ENCODE results near the gene LYPD8. TPM values are rescaled to one million over a fixed set of nuclear protein-coding genes. Genes with fewer than 3 reads are reported as not detected.

Gene LYPD8
- total RNA-seq, 1 donor from 2014 or later = not detected

DNA sequence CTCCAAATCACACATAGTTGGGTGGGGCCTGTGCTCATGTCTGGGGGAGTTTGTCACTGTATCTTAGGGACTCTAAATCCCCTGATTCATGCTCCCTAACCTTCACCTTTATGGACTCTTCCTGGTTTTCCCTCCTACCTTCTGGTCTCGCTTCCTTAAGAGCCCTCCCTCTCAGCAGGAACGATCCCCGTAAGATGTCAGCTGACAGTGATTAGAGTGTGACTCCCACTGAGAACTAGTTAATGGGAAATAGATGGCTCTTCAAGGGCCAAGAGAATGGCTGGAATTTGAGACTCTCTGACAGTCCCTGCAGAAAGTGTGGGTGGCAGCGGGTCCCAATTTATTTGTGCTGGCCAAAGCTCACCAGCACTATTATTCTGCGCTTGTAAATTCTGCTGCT, 22.0 kb downstream of the LYPD8 start:
- H3K27ac Mint-ChIP-seq (ENCODE audit: unreplicated experiment) = no peak overlapping the region
- DNase-seq (ENCODE audit: low spot score) = no peak
- no peaks in the 10 kb centered on the region for H3K4me1 Mint-ChIP-seq (ENCODE audit: low read depth)
- H3K27me3 Mint-ChIP-seq (ENCODE audit: low read depth) = no peaks in the 10 kb centered on the region
- H3K4me3 Mint-ChIP-seq (ENCODE audit: unreplicated experiment) = no peak overlapping the region
- no peaks in the 10 kb centered on the region for H3K36me3 Mint-ChIP-seq (ENCODE audit: low read depth)
- no peak for TF ChIP-seq CTCF (IDR thresholded peaks at IDR 0.05)
- peaks cover 41% of the 10 kb centered on the region for H3K9me3 Mint-ChIP-seq (ENCODE audit: low read depth)

GRCh38 chr1:248730507-248731335, 24.8 kb downstream of the LYPD8 start:
- no peak overlapping the region for H3K4me3 Mint-ChIP-seq (ENCODE audit: unreplicated experiment)
- H3K4me1 Mint-ChIP-seq (ENCODE audit: low read depth) = no peaks in the 10 kb centered on the region
- H3K9me3 Mint-ChIP-seq (ENCODE audit: low read depth) = peaks cover 36% of the 10 kb centered on the region
- H3K27me3 Mint-ChIP-seq (ENCODE audit: low read depth) = no peaks in the 10 kb centered on the region
- DNase-seq (ENCODE audit: low spot score) = no peak
- TF ChIP-seq CTCF (IDR thresholded peaks at IDR 0.05) = no peak
- H3K36me3 Mint-ChIP-seq (ENCODE audit: low read depth) = no peaks in the 10 kb centered on the region
- H3K27ac Mint-ChIP-seq (ENCODE audit: unreplicated experiment) = no peak overlapping the region

DNA sequence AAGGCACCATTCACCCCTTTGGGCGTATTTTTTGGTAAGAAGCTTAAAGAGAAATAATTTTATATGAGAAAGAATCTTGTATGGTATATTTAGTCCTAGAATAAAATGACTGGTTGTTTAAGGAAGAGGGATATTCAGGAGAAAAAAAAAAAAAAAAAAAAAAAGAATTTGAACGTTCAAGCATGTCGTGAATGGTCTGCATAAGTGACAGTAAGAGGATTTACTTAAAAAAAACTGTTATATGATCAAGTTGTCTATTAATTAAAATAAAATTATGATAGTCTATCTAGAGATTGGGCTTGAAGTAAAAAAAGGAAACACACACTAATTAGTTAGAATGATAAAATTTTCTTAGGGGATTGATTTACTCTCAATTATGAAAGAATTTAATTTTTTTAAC, 41.3 kb downstream of the LYPD8 start:
- Mint-ChIP-seq H3K9me3 (ENCODE audit: low read depth) (peaks cover 53% of the 10 kb centered on the region), H3K4me3 (ENCODE audit: unreplicated experiment) (no peak overlapping the region), H3K27ac (ENCODE audit: unreplicated experiment) (no peak overlapping the region), H3K36me3 (ENCODE audit: low read depth) (no peaks in the 10 kb centered on the region), H3K27me3 (ENCODE audit: low read depth) (no peaks in the 10 kb centered on the region), H3K4me1 (ENCODE audit: low read depth) (no peaks in the 10 kb centered on the region)
- DNase-seq (ENCODE audit: low spot score) = no peak
- TF ChIP-seq CTCF (IDR thresholded peaks at IDR 0.05) = no peak

DNA sequence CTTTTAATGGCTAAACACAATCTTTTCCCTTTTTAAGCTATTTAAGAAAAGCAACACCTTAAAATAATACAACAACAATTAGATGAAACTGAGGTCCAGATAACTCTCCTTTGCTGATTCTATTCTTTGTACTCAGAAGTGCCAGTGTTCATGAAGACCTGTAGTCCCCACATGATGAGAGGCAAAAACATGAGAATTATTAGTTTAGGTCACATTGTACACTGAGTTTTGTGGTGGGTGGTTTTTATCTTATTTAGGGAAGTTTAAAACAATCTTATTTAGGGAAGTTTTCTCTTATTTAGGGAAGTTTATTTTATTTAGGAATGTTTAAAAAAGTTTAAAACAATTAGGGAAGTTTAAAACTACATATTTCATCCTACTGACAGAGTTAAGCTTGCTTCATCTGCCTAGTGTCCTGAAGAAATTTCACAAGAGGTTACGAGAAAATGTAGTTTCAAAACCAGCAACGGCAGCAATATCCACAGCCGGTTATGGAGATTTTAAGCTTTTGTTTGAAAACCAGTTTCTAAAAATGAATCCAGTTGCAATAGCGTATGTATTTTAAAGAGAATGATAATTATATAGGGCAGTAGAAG, 45.2 kb downstream of the LYPD8 start:
- TF ChIP-seq CTCF (IDR thresholded peaks at IDR 0.05) = no peak

DNA sequence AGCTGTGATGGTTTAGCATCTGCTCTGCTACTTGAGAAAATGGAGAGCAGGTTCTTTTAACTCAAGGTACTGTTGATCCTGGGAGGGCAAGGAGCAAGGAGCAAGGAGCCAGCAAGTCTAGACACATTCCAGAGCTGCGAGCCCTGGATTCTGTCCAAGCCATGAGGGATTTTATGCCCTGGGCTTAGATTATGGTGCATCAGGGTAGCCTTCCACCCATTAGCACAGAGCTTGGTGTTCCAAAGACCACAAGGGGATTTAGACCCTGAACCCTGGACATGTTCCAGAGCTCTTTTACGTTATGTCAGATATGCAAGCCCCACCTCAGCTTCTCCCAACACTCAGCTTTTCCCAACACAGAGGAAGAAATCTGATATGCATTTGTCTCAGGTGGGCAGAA, 51.0 kb downstream of the LYPD8 start:
- H3K27ac Mint-ChIP-seq (ENCODE audit: unreplicated experiment) = no peak overlapping the region
- no peaks in the 10 kb centered on the region for H3K4me1 Mint-ChIP-seq (ENCODE audit: low read depth)
- no peaks in the 10 kb centered on the region for H3K36me3 Mint-ChIP-seq (ENCODE audit: low read depth)
- no peak overlapping the region for H3K4me3 Mint-ChIP-seq (ENCODE audit: unreplicated experiment)
- H3K27me3 Mint-ChIP-seq (ENCODE audit: low read depth) = no peaks in the 10 kb centered on the region
- peaks cover 30% of the 10 kb centered on the region for H3K9me3 Mint-ChIP-seq (ENCODE audit: low read depth)
- no peak for DNase-seq (ENCODE audit: low spot score)
- TF ChIP-seq CTCF (IDR thresholded peaks at IDR 0.05) = no peak

More for the DNA sequence above, 45.2 kb downstream of the LYPD8 start:
- H3K36me3 Mint-ChIP-seq (ENCODE audit: low read depth) = no peaks in the 10 kb centered on the region
- no peak overlapping the region for H3K4me3 Mint-ChIP-seq (ENCODE audit: unreplicated experiment)
- no peak overlapping the region for H3K27ac Mint-ChIP-seq (ENCODE audit: unreplicated experiment)
- no peaks in the 10 kb centered on the region for H3K4me1 Mint-ChIP-seq (ENCODE audit: low read depth)
- no peak for DNase-seq (ENCODE audit: low spot score)
- H3K9me3 Mint-ChIP-seq (ENCODE audit: low read depth) = peaks cover 48% of the 10 kb centered on the region
- no peaks in the 10 kb centered on the region for H3K27me3 Mint-ChIP-seq (ENCODE audit: low read depth)
